Measurements from ENCODE around the gene TMOD3. TPM values are rescaled to one million over a fixed set of nuclear protein-coding genes. Genes with fewer than 3 reads are reported as not detected.
"Not testable (repeated sequence)": the region's sequence is repeated elsewhere in the genome, so short reads cannot be mapped to it uniquely, and the experiment has no call there.

Gene TMOD3
- 25.7 to 28.3 TPM (median 27.2 TPM) in 3 replicates for total RNA-seq

DNA sequence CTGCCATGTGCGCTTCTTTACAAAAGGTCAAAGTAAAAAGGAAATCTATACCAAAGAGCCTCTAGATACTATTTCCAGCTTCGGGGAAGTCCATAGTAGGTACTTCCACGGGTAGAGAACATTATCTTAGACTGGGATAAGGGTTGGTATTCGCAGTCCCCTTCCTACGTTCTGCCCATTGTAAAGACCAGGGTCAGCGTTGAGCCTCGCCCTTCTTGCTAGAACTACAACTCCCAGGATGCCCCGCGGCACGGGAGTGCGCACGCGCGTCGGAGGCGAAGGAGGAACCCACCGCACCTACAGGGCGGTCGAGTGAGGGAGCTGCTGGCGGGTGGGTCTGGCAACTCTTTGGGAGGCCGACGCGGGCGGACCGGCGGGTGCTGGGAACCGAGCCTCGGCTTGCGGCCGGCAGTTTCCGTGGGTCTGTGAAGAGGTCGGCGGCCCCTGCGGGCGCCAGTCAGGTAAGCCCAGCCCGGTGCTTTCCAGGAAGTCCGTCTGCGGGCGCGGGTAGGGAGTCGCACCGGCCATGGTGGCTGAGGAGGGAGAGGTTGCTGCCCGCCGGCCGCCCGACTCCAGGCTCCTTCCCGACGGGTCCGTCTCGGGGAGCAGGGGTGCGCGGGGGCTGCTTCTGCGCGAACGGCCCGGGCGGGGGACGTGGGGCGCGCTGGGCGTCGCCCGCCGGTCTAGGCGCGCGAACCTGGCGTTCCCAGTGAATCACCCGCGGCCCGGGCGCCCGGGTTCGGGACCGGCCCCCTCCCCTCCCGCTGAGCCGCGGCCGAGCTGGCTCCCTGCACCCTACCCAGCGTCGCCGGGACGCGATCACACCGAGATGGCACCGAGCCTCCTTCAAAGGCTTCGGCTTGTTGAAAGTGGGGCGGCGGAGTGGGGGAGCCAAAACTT lies at the start of gene TMOD3:
Gene TMOD3, plus strand, starts transcription at position 278 of the 900 bp plus-strand sequence. CDS start 33,232 bp downstream, outside the sequence.
- Mint-ChIP-seq H3K27me3 (ENCODE audit: low read depth) (no peaks in the 10 kb centered on the region), H3K4me3 (peak within 1 kb of the TSS; percentile 90), H3K4me1 (peaks cover 14% of the 10 kb centered on the region), H3K27ac (peak within 1 kb of the TSS; percentile 97), H3K36me3 (no peaks in the 10 kb centered on the region), H3K9me3 (no peaks in the 10 kb centered on the region)
- TF ChIP-seq, protein P1, sequence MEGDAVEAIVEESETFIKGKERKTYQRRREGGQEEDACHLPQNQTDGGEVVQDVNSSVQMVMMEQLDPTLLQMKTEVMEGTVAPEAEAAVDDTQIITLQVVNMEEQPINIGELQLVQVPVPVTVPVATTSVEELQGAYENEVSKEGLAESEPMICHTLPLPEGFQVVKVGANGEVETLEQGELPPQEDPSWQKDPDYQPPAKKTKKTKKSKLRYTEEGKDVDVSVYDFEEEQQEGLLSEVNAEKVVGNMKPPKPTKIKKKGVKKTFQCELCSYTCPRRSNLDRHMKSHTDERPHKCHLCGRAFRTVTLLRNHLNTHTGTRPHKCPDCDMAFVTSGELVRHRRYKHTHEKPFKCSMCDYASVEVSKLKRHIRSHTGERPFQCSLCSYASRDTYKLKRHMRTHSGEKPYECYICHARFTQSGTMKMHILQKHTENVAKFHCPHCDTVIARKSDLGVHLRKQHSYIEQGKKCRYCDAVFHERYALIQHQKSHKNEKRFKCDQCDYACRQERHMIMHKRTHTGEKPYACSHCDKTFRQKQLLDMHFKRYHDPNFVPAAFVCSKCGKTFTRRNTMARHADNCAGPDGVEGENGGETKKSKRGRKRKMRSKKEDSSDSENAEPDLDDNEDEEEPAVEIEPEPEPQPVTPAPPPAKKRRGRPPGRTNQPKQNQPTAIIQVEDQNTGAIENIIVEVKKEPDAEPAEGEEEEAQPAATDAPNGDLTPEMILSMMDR (IDR thresholded peaks at IDR 0.05; ENCODE audit: unreplicated experiment): no peak
- DNase-seq (ENCODE audit: low spot score in 2 of 2, unreplicated experiment in 2 of 2): peak; percentile 89 to 97

DNA sequence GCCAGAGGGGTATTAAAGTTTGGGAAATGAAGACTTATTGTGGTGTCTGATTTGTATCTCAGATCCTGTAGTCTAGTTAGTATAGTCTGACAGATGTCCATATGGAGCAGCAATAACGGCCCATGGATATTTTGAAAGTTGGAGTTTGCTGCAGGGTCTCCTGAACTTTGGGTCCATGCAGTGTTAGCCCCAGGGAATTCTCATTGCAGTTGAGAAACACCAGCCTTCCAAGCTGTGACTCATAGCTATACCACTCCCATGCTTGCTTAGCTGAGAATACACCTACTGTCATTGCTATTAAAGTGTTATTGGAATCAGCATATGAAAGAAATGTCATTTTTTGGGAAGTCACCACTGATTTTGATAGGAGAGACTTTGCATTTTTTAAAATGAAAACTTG lies 48.8 kb upstream of the TMOD3 start:
- TF ChIP-seq, protein P1 (IDR thresholded peaks at IDR 0.05; ENCODE audit: unreplicated experiment): no peak
- no peak overlapping the region for H3K27ac Mint-ChIP-seq
- peaks cover 10% of the 10 kb centered on the region for H3K9me3 Mint-ChIP-seq
- DNase-seq (ENCODE audit: low spot score in 2 of 2, unreplicated experiment in 2 of 2): no peak
- H3K36me3 Mint-ChIP-seq: peaks cover 14% of the 10 kb centered on the region
- H3K27me3 Mint-ChIP-seq (ENCODE audit: low read depth): no peaks in the 10 kb centered on the region
- H3K4me3 Mint-ChIP-seq: no peak overlapping the region
- no peaks in the 10 kb centered on the region for H3K4me1 Mint-ChIP-seq

DNA sequence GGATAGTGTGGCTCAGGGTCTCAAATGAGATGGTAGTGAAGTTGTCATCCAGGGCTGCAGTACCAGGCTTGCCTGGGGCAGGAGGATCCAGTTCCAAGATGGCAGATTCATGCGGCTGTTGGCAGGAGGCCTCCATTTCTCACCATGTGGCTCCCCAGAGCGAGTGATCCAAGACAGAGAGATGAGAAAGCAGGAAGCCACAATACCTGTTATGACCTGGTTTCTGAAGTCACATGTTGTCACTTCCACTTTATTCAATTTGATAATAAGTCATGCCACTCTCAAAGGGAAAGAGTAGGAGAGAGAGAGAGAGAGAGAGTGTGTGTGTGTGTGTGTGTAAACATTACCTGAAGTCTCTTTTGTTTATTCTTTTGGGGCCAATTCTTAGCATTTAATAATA lies 47.9 kb upstream of the TMOD3 start:
- H3K9me3 Mint-ChIP-seq: peaks cover 10% of the 10 kb centered on the region
- H3K27me3 Mint-ChIP-seq (ENCODE audit: low read depth): no peaks in the 10 kb centered on the region
- no peak overlapping the region for H3K4me3 Mint-ChIP-seq
- no peak overlapping the region for H3K27ac Mint-ChIP-seq
- no peaks in the 10 kb centered on the region for H3K4me1 Mint-ChIP-seq
- no peak for DNase-seq (ENCODE audit: low spot score in 2 of 2, unreplicated experiment in 2 of 2)
- TF ChIP-seq, protein P1 (IDR thresholded peaks at IDR 0.05; ENCODE audit: unreplicated experiment): no peak
- H3K36me3 Mint-ChIP-seq: peaks cover 17% of the 10 kb centered on the region

DNA sequence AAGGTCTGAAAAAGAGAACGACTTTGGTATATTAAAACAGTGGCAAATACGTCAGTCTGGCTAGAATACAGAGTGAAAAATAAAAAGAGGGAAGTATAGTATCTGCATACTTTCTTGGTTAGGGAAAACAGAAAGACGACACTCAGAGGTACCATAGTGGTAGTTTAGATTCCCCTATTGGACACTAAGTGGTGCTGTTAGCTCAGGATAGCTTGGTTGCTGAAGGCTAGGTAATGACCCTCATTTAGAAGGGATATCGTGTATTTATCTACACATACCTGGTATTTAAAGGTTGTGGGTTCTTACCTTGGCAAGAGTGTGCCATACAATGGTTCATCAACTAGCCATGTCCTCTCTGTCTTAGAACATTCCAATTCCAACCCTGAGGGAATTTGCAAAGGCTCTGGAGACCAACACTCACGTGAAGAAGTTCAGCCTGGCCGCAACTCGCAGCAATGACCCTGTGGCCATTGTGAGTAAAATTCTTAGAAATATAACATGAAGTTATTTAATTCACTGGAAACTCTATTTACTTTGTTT lies 47.0 kb upstream of the TMOD3 start:
- no peak overlapping the region for H3K4me3 Mint-ChIP-seq
- no peak overlapping the region for H3K27ac Mint-ChIP-seq
- peaks cover 20% of the 10 kb centered on the region for H3K36me3 Mint-ChIP-seq
- H3K27me3 Mint-ChIP-seq (ENCODE audit: low read depth): no peaks in the 10 kb centered on the region
- TF ChIP-seq, protein P1 (IDR thresholded peaks at IDR 0.05; ENCODE audit: unreplicated experiment): no peak
- H3K4me1 Mint-ChIP-seq: no peaks in the 10 kb centered on the region
- peaks cover 10% of the 10 kb centered on the region for H3K9me3 Mint-ChIP-seq
- DNase-seq (ENCODE audit: low spot score in 2 of 2, unreplicated experiment in 2 of 2): no peak

DNA sequence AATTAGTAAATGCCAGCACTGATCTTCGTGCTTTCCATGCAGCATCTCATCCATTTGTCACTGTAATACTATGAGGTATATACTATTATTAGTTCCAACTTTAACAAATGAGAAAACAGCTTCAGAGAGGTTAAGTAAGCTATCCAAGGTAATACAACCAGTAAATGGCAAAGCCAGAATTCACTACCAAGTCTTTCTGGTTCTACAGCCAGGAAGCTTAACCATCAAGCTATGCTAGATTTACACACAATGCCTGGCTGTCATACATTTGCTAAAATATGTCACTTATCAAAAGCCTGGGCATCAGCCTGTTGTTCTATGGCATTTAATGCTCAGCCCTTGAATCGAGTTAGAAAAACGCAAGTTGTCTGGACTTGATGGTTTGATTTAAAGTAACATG lies 45.5 kb upstream of the TMOD3 start:
- Mint-ChIP-seq H3K27ac (no peak overlapping the region), H3K4me1 (no peaks in the 10 kb centered on the region), H3K4me3 (no peak overlapping the region), H3K9me3 (peaks cover 20% of the 10 kb centered on the region), H3K27me3 (ENCODE audit: low read depth) (no peaks in the 10 kb centered on the region), H3K36me3 (peaks cover 26% of the 10 kb centered on the region)
- no peak for DNase-seq (ENCODE audit: low spot score in 2 of 2, unreplicated experiment in 2 of 2)
- TF ChIP-seq, protein P1 (IDR thresholded peaks at IDR 0.05; ENCODE audit: unreplicated experiment): no peak

DNA sequence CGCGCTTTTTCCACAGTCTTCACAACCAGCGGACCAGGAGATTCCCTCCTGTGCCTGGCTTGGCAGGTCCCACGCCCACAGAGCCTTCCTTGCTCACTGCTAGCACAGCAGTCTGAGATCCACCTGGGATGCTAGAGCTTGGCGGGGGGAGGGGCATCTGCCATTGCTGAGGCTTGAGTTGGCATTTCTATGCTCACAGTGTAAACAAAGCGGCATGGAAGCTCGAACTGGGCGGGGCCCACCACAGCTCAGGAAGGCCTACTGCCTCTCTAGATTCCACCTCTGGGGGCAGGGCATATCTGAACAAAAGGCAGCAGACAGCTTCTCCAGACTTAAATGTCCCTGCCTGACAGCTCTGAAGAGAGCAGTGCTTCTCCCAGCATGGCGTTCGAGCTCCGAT lies 42.3 kb upstream of the TMOD3 start:
- peaks cover 24% of the 10 kb centered on the region for H3K36me3 Mint-ChIP-seq
- not testable (repeated sequence) for H3K4me1 Mint-ChIP-seq; DNase-seq (ENCODE audit: low spot score in 2 of 2, unreplicated experiment in 2 of 2); H3K27me3 Mint-ChIP-seq (ENCODE audit: low read depth); H3K4me3 Mint-ChIP-seq; H3K27ac Mint-ChIP-seq
- peaks cover 41% of the 10 kb centered on the region for H3K9me3 Mint-ChIP-seq

DNA sequence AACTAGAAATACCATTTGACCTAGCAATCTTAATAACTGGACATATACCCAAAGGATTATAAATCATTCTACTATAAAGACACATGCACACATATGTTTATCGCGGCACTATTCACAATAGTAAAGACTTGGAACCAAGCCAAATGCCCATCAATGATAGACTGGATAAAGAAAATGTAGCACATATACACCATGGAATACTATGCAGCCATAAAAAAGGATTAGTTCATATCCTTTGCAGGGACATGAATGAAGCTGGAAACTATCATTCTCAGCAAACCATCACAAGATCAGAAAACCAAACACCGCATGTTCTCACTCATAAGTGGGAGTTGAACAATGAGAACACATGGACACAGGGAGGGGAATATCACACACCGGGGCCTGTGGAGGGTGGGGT lies 37.0 kb upstream of the TMOD3 start:
- H3K27ac Mint-ChIP-seq; H3K4me3 Mint-ChIP-seq; H3K36me3 Mint-ChIP-seq; H3K27me3 Mint-ChIP-seq (ENCODE audit: low read depth); H3K4me1 Mint-ChIP-seq; DNase-seq (ENCODE audit: low spot score in 2 of 2, unreplicated experiment in 2 of 2): not testable (repeated sequence)
- H3K9me3 Mint-ChIP-seq: peaks cover 35% of the 10 kb centered on the region
